Inflammatory macrophage treated with lipopolysaccharide for 4 hours (primary cell): ENCODE results near the gene KIAA1755.
"Not testable (repeated sequence)": the region's sequence is repeated elsewhere in the genome, so short reads cannot be mapped to it uniquely, and the experiment has no call there.

Experiments
- DNase-seq: peaks from one replicate; pipeline ENCODE4 v3.0.0-alpha.2; 2020

The KIAA1755 gene

DNA sequence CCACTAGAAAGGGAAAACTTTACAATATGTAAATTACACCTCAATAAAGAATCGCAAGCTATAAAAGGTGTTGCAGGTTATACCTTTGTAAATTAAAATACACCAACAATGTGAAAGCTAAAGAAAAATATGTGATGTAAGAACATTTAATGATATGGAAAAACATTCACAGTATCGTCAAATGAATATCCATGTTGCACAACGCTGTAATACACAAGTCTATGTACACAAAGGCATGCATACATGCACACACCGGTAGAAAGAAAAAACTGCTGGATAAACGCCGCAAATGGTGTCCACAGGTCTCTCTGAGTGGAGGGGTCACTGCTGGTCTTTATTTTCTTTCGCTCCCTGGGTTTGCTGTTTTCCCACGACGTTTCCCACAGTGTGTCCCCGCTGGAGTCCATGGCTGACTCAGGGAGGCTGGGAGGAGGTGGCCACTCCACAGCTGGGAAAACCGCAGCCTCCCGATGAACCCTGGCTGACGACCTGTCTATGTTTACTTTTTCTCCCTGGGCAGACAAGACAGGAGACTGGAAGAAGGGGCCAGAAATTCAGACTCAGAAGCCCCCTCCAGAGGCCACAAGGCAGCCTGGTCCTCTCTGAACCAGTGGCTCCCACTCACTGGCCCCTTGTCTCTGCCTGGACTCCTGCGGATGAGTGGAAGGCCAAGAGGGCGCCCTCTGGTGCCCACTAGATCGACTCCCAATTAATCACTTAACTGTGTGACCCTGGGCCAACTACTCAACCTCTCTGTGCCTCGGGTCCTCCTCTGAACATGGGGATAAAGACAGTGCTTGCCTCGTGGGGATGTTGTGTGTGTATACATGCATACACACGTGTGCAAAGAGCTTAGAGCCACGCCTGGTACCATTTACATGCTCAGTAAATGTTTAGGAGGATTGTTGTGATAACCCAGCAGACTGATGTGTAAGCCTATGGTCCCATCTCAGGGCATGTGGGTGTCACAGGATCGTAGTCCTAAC lies 30.6 kb upstream of the KIAA1755 start:
- no peak for DNase-seq

DNA sequence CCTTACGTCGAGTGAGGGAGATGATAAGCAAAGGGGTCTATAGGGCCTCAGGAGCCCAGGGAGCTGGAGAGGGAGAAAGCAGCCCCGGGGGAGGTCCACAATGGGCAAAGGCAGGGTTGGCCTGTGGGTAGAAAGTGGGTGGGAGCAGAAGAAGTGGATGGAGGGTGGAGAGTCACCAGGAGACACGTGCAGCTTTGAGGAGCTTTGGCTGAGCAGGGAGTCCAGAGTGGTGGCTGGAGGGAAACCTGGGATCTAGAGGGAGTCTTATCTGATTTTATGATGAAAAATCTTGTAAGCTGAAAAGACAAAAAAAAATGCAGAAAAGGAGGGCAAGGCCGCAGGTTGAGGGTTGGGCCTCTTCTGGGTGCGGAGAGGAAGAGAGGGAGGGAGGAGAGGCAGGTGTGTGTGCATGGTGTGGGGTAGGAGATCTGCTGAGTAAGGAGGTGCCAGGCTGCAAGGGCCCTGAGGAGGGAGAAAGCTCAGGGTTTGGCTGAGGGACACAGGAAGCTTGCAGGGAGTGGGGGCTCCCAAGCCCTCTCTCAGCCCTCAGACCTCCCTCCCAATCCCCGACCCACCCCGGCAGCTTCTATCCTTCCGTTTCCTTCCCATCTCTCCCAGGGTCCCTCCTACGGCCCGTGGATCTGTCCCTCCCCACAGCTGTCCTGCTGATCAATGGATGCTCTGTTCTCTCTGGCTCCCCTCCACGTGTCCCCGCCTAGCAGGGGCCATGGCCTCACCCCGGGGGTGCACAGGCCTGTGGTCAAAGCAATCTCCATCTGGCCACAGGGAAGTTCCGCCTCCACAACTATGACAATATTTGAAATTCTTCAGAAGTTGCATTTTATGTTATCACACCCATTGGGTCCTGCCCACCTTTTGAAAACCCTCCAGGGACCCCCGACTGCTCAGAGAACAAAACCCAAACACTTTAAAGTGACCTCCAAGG lies 26.3 kb upstream of the KIAA1755 start:
- DNase-seq, result peak; percentile 51

DNA sequence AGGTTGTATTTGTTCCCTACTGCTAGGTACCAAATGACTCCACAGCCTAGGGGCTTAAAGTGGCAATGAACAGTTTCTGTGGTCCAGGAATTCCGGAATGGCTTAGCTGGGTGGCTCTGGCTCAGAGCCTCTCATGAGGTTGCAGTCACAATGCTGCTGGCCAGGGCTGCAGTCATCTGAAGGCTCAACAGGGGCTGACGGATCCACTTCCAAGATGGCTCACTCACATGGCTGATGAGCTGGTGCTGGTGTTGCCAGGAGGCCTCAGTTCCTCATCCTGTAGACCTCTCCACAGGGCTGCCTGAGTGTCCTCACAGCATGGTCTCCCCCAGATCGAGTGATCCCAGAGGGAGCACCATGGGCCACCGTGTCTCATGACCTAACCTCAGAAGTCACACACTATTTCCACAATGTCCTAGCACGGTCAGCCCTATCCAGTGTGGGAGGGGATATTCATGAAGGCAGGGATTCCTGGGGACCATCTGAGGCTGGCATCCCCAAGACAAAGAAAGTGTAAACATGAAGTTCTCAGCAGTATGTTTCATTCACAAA lies 24.4 kb upstream of the KIAA1755 start:
- DNase-seq, result no peak

DNA sequence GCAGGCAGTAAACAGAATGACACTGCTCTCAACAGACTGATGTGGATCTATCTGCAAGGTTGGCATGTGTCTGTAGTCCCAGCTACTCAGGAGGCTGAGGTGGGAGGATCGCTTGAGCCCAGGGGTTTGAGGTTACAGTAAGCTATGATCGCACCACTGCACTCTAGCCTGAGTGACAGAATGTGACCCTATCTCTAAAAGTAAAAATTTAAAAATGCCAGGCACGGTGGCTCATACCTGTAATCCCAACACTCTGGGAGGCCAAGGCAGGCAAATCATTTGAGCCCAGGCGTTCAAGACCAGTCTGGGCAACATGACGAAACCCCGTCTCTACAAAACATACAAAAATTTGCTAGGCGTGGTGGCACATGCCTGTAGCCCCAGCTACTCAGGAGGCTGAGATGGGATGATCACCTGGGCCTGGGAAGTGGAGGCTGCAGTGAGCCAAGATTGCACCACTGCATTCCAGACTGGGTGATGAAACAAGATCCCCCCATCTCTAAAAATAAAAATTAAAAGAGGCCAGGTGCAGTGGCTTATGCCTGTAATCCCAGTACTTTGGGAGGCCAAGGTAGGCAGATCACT lies 23.6 kb upstream of the KIAA1755 start:
- not testable (repeated sequence) for DNase-seq

DNA sequence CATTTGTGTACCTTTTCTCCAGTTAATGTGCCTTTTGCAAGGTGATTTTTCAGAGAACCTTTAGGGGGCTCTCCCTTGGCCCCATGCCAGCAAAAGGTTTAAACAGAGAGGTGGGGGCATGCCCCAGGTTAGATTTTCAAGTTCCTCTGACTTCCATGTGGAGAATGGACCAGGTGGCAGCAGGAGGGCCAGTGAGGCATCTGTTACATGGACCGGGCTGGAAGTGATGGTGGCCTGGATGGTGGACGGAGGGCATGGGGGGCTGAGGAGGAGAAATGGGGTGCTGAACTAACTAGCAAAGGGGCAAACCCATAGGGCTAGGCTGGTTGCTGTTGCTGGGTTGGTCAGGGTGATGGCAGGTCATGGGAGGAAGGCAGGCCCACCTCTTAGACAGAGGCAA lies 22.7 kb upstream of the KIAA1755 start:
- no peak for DNase-seq

- DNase-seq, result not testable (repeated sequence)
Measured at GRCh38 chr20:38281176-38281915, 20.8 kb upstream of the KIAA1755 start.

DNA sequence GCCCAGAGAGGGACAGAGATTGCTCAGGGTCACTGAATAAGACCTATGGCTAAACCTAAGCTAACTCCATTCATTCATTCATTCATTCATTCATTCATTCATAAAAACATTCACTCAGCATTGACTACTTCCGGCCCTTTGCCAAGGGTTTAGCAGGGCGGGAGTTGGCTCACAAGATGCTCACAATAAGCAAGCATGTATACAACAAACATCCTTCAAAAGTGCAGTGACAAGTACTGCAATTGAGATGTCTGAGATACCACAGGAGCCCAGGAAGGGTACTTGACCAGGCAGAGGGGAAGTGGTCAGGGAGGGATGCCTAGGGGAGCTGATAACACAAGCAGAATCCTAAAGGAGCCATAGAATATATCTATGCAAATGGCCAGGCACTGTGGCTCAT lies 18.2 kb upstream of the KIAA1755 start:
- DNase-seq, result no peak

- DNase-seq, result no peak
Measured at GRCh38 chr20:38278131-38278530, 17.6 kb upstream of the KIAA1755 start.

DNA sequence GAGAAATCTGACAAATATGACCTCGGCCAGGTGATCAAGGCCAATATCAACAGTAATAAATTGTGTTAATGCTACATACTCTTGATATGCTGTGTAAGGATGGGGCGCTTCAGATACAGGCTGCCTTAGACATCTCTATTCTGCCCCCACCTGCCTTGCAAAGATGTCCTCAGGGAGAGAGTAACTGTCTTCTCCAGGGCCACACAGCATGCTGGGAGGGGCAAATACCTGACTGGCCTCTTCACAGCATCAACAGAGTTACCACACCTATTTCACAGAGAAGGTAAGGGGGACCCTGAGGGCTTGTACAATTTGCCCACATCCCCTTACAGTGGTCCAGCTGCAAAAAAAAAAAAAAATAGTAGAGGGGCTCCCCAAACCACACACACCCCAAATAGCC lies 17.2 kb upstream of the KIAA1755 start:
- DNase-seq, result no peak

GRCh38 chr20:38277285-38277684 lies 16.8 kb upstream of the KIAA1755 start:
- no peak for DNase-seq

DNA sequence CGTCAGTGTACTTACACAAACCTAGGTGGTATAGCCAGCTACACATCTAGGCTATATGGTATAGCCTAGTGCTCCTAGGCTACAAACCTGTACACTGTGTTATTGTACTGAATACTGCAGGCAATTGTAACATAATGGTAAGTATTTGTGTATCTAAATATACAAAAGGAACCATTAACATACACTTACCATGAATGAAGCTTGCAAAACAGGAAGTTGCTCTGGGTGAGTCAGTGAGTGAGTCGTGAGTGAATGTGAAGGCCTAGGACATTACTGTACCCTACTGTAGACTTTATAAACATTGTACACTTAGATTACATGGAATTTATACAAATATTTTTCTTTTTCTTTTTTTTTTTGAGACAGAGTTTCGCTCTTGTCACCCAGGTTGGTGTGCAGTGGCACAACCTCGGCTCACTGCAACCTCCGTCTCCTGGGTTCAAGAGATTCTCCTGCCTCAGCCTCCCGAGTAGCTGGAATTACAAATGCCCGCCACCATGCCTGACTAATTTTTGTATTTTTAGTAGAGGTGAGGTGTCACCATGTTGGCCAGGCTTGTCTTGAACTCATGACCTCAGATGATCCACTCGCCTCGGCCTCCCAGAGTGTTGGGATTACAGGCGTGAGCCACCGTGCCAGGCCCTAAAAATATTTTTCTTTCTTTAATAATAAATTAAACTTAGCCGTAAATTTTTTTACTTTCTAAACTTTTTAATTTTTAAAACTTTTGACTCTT lies 15.4 kb upstream of the KIAA1755 start:
- DNase-seq, result peak; percentile 87

DNA sequence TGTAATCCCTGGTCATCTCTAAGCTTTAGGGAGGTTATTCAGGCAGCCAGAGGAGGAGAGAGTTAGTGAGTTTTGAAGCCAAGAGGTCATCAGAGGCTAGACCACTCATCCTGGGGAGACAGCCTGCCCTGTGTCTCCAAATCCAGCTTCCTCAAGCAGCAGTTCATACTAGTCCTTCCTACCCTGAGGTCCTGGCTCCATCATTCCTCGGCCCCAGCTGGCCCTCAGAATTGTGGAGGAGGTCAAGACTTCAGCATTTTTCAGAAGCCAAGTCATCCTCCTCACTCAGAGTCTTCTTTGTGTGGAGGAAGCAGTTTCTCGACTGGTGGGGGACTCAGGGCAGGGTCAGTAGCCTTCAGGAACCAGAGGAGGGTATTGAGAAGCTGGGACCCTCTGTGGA lies 12.4 kb upstream of the KIAA1755 start:
- DNase-seq, result no peak

DNA sequence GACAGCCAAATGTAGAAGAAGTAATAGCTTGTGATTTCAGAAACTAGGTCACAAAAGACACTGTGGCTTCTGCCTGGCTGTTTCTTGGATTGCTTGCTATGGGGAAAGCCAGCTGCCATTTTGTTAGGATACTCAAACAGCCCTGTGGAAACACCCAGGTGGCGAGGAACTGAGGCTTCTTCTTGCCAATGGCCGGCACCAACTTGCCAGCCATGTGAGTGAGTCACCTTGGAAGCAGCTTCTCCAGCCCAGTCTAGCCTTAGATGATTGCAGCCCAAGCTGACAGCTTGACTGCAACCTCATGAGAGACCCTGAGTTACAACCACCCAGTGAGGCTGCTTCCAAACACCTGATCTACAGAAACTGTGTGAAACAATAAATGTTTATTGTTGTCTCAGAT lies 11.9 kb upstream of the KIAA1755 start:
- DNase-seq, result peak; percentile 28

DNA sequence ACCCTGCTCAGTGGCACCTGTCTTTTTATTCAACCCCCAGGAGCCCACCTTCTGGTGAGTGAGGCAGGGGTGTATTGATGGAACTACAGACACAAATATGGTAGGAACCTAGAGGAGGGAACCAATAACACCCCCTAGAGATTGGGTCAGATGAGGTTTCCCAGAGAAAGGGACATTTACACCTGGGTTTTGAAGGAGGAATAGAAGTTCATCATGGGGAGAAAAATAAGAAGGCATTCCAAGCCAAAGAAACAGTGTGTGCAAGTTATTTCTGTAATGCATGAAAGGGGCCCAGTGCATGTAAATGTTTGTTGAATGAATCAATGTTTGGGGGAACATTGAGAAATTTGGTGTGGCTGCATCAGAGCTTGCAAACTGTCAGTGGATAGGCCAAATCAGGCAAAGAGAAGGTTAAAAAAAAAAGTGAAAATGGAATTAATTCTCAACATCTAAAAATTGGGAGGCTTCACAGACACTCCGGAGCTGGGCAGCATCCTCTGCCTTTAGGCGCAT lies 11.1 kb upstream of the KIAA1755 start:
- no peak for DNase-seq

GRCh38 chr20:38270869-38271605 lies 10.5 kb upstream of the KIAA1755 start:
- peak; percentile 89 for DNase-seq

- no peak for DNase-seq
Measured at GRCh38 chr20:38269715-38270114, 9.2 kb upstream of the KIAA1755 start.

DNA sequence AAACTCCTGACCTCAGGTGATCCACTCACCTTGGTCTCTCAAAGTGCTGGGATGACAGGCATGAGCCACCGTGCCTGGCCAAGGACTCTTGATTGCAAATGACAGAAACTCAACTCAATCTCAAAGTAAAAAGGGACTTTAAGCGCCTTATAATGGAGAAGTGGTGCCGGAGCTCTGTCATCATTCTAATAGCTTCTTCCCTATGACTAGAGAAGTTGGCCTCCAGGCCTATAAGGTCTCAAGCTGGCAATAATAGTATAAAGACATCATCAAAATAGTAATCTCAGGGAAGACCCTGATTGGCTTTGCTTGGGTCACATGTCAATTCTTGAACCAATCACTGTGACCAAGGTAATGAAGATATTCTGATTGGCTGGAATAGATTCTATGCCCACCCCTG lies 8.5 kb upstream of the KIAA1755 start:
- peak; percentile 77 for DNase-seq

- DNase-seq, result no peak
Measured at GRCh38 chr20:38267901-38268514, 7.5 kb upstream of the KIAA1755 start.

GRCh38 chr20:38267296-38267695 lies 6.8 kb upstream of the KIAA1755 start:
- peak; percentile 94 for DNase-seq

DNA sequence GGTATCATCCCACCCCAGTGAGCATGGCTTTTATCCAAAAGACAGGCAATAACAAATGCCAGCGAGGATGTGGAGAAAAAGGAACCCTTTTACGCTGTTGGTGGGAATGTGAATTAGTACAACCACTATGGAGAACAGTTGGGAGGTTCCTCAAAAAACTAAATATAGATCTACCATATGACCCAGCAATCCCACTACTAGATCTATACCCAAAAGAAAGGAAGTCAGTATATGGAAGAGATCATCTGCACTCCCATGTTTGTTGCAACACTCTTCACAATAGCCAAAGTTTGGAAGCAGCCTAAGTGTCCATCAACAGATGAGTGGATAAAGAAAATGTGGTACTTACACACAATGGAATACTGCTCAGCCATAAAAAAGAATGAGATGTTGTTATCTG lies 5.9 kb upstream of the KIAA1755 start:
- peak; percentile 55 for DNase-seq
